DOHH2 (cell line): ENCODE measurements around the gene XPC.

Source experiments
- H3F3A ChIP-seq: fragments of 200-600 bp; sonication (generic), shearing (Covaris generic); 2 replicates; pipeline ENCODE4 v1.6.0; 2016; ENCODE audit warnings: antibody characterized with exemption, mild to moderate bottlenecking; ENCODE audit not compliant: control insufficient read depth, insufficient read depth
- H3K27ac ChIP-seq: fragments of 200-600 bp; sonication (generic); 2 replicates; pipeline ENCODE4 v1.5.1; 2014; ENCODE audit warnings: low read depth, mild to moderate bottlenecking, low read length, moderate library complexity
- H3K27me3 ChIP-seq: fragments of 200-600 bp; sonication (generic); 2 replicates; pipeline ENCODE4 v1.6.1; 2014; ENCODE audit warnings: mild to moderate bottlenecking, low read length, mixed read lengths; ENCODE audit not compliant: control insufficient read depth
- H3K36me3 ChIP-seq: fragments of 200-600 bp; sonication (generic); 2 replicates; pipeline ENCODE4 v1.6.1; 2014; ENCODE audit warnings: mild to moderate bottlenecking, low read length, moderate library complexity, mixed read lengths; ENCODE audit not compliant: control insufficient read depth
- H3K4me1 ChIP-seq: fragments of 200-600 bp; sonication (generic); 2 replicates; pipeline ENCODE4 v1.6.1; 2014; ENCODE audit warnings: mild to moderate bottlenecking, low read length, mixed read lengths; ENCODE audit not compliant: control insufficient read depth
- H3K4me2 ChIP-seq: fragments of 200-600 bp; sonication (generic); 2 replicates; pipeline ENCODE4 v1.6.0; 2014; ENCODE audit warnings: mild to moderate bottlenecking, low read length, moderate library complexity
- H3K4me3 ChIP-seq: fragments of 200-600 bp; sonication (generic); 2 replicates; pipeline ENCODE4 v1.5.1; 2014; ENCODE audit warnings: mild to moderate bottlenecking, low read length, mixed read lengths
- H3K79me2 ChIP-seq: fragments of 200-600 bp; sonication (generic); 2 replicates; pipeline ENCODE4 v1.6.1; 2014; ENCODE audit warnings: mild to moderate bottlenecking, low read length, mixed read lengths; ENCODE audit not compliant: control insufficient read depth
- H3K9me2 ChIP-seq: fragments of 200-600 bp; sonication (generic); replicated peaks from 2 replicates; pipeline ENCODE4 v1.6.1; 2014; ENCODE audit warnings: mild to moderate bottlenecking, low read length, mixed read lengths; ENCODE audit not compliant: control insufficient read depth
- H3K9me3 ChIP-seq: fragments of 200-600 bp; sonication (generic); 2 replicates; pipeline ENCODE4 v1.6.1; 2014; ENCODE audit warnings: antibody characterized with exemption, low read length, mixed read lengths; ENCODE audit not compliant: control insufficient read depth, insufficient read depth
- H4K20me1 ChIP-seq: fragments of 200-600 bp; sonication (generic); 2 replicates; pipeline ENCODE4 v1.6.0; 2014; ENCODE audit warnings: low read depth, mild to moderate bottlenecking, antibody characterized with exemption, low read length, moderate library complexity; ENCODE audit not compliant: control insufficient read depth, insufficient read depth
- EZH2phosphoT487 ChIP-seq: fragments of 200-600 bp; sonication (generic); IDR thresholded peaks from 2 replicates; pipeline ENCODE4 v1.6.1; 2017; ENCODE audit warnings: borderline replicate concordance, mild to moderate bottlenecking, antibody characterized with exemption, low read length, moderate library complexity, mixed read lengths
- TF ChIP-seq, protein P1 (sequence below): fragments of 200-600 bp; sonication (generic); IDR thresholded peaks from one replicate; pipeline ENCODE4 v1.5.1; 2014; ENCODE audit warnings: antibody characterized with exemption, mild to moderate bottlenecking, low read depth, low read length; ENCODE audit not compliant: poor library complexity, severe bottlenecking

The XPC gene

GRCh38 chr3:14224895-14225294, 46.5 kb upstream of the XPC start:
- Histone ChIP-seq H3K79me2 (no peaks in the 10 kb centered on the region), H3F3A (peaks cover 49% of the 10 kb centered on the region), H3K9me3 (peaks cover 16% of the 10 kb centered on the region; the same call in 1 of the 2 replicates), H4K20me1 (no peaks in the 10 kb centered on the region), H3K27ac (peak overlapping the region; percentile 93), H3K27me3 (no peaks in the 10 kb centered on the region), H3K4me2 (peak overlapping the region; percentile 90), H3K4me3 (peak overlapping the region; percentile 59), H3K9me2 (no peaks in the 10 kb centered on the region), H3K4me1 (peaks cover 83% of the 10 kb centered on the region), H3K36me3 (no peaks in the 10 kb centered on the region)
- TF ChIP-seq, protein P1, sequence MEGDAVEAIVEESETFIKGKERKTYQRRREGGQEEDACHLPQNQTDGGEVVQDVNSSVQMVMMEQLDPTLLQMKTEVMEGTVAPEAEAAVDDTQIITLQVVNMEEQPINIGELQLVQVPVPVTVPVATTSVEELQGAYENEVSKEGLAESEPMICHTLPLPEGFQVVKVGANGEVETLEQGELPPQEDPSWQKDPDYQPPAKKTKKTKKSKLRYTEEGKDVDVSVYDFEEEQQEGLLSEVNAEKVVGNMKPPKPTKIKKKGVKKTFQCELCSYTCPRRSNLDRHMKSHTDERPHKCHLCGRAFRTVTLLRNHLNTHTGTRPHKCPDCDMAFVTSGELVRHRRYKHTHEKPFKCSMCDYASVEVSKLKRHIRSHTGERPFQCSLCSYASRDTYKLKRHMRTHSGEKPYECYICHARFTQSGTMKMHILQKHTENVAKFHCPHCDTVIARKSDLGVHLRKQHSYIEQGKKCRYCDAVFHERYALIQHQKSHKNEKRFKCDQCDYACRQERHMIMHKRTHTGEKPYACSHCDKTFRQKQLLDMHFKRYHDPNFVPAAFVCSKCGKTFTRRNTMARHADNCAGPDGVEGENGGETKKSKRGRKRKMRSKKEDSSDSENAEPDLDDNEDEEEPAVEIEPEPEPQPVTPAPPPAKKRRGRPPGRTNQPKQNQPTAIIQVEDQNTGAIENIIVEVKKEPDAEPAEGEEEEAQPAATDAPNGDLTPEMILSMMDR, result no peak
- no peak for TF ChIP-seq EZH2phosphoT487

DNA sequence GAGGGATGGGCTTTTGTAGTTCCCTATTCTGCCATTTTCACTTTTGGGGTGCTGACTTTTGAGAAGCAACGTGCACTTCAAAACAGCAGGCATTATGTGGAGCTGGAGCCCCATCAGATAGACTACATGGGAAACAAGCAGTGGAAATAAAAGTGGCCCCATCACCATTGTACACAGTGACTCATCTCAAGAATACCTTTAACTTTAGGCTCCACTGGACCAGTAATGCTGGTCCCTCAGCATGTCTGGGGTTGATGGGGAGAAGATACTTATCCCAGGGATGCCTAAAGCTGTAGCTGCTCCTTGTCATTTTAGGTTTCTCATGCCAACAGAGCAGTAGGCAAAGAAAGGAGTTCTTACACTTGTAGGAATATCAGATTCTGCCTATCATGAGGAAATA, 45.2 kb upstream of the XPC start:
- peaks cover 70% of the 10 kb centered on the region for H3K4me1 ChIP-seq
- no peaks in the 10 kb centered on the region for H3K79me2 ChIP-seq
- TF ChIP-seq, protein P1, result no peak
- no peak for TF ChIP-seq EZH2phosphoT487
- H3K27me3 ChIP-seq, result no peaks in the 10 kb centered on the region
- H3K9me3 ChIP-seq, result peaks cover 17% of the 10 kb centered on the region; the same call in 1 of the 2 replicates
- peak overlapping the region; percentile 37 for H3K4me3 ChIP-seq
- peaks cover 48% of the 10 kb centered on the region for H3F3A ChIP-seq
- no peaks in the 10 kb centered on the region for H4K20me1 ChIP-seq
- peak overlapping the region; percentile 90 for H3K4me2 ChIP-seq
- H3K27ac ChIP-seq, result peak overlapping the region; percentile 93
- H3K9me2 ChIP-seq, result no peaks in the 10 kb centered on the region
- no peaks in the 10 kb centered on the region for H3K36me3 ChIP-seq

- Histone ChIP-seq H4K20me1 (no peaks in the 10 kb centered on the region), H3K36me3 (no peaks in the 10 kb centered on the region), H3K4me3 (peak overlapping the region; percentile 37), H3K9me3 (peaks cover 17% of the 10 kb centered on the region; the same call in 1 of the 2 replicates), H3K4me1 (peaks cover 65% of the 10 kb centered on the region), H3K9me2 (no peaks in the 10 kb centered on the region), H3K79me2 (no peaks in the 10 kb centered on the region), H3K27ac (peak overlapping the region; percentile 93), H3K4me2 (peak overlapping the region; percentile 90), H3K27me3 (no peaks in the 10 kb centered on the region), H3F3A (peaks cover 43% of the 10 kb centered on the region)
- TF ChIP-seq, protein P1, result peak; percentile 50
- TF ChIP-seq EZH2phosphoT487, result no peak
Observed at GRCh38 chr3:14222900-14223594, 44.6 kb upstream of the XPC start.
